Activated CD4-positive, alpha-beta T cell treated with anti-CD3 and anti-CD28 coated beads, Interleukin-2, amount 50 U/mL, for 16 hours (primary cell): ENCODE results near the gene LRP1.

ENCODE experiments used
- DNase-seq: peaks from one replicate; pipeline ENCODE4 v3.0.0-alpha.2; 2020

Gene LRP1

DNA sequence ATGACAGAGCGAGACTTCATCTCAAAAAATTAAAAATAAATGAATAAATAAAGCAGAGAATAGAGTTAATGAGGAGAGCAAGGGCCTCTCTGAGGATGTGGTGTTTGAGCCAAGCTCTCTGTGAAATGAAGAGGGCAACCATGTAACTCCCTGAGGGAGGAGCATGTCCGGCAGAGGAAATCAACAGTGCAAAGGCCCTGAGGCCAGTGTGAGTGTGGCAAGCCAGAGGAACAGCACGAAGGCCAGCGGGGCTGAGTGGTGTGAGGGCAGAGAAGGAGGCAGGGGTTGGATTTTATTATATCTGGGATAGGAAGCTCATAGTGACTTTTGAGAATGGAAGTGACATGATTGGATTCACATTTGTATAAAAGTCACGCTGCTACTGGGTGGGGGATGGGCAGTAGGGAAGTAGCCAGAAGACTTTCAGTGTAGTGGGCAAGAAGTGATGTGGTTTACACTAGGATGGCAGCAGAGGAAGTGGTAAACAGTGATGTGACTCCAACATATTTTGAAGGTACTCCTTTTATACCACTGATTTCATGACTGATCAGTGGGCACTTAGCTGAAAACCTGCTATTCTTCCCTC, 29.4 kb downstream of the LRP1 start:
- peak; percentile 16 for DNase-seq

DNA sequence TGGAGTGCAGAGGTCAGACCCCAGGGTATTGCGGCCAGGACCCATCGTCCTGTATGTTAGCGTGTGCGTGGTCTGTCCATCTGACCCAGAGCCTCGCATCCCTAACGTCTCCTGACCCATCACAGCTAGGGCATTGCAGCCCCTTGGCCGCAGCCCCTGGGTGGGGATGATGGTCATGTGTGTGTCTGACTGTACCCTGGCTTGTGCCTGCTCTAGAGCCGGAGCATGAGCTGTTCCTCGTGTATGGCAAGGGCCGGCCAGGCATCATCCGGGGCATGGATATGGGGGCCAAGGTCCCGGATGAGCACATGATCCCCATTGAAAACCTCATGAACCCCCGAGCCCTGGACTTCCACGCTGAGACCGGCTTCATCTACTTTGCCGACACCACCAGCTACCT, 29.9 kb downstream of the LRP1 start:
- no peak for DNase-seq

DNA sequence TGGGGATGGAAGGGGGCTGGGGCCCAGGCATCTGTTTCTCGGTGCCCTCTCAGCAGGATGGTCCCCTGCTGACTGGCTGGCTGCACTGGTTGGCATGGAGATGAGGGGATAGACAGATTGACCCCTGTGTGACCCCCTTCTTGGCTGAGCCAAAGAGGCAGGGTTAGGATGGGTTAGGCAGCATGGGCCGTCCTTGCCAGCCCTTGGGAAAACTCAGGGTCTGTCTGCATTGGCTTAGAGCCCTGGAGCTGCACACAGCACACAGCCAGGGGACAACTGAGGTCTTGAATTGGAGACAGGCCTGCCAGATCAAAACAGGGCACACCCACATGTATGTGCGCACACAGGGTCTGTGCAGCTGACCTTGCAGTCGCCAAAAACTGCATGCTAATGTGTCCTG, 30.4 kb downstream of the LRP1 start:
- no peak for DNase-seq

DNA sequence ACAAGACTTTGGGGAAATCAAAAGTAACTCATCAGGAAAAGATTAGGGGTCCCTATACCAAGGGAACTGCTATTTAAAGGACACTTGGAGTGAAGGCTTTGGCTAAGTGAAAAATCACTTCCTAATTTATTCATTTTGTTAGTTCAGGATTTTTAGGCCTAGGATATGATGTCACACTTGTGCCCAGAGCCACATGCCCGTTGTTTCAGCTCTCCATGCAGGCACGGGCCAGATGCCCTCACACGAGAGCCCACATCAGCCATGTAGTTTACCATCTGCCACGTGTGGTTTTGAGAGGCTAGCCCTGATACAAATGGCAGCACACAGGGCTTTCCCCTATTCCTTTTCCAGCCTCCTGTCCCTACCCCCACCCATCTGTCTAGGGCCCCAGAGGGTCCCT, 31.0 kb downstream of the LRP1 start:
- no peak for DNase-seq

DNA sequence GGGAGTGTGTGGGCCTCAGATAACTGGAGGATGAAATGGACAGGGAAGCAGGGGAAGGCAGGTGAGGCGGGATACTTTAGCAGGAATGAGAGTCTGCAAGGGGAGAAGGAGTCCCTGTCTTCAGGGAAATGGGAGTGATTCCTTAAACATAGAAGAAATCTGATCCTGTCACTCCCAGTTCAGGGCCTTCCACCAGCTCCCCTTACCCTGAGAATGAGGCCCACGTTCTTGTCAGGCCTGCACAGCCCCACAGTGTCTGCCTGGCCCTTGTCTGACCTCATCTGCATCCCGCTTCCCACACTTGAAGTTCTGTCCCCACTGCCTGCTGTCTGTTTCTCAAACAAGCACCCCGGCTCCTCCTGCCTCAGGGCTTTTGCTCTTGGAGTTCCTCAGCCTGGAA, 31.8 kb downstream of the LRP1 start:
- no peak for DNase-seq

DNA sequence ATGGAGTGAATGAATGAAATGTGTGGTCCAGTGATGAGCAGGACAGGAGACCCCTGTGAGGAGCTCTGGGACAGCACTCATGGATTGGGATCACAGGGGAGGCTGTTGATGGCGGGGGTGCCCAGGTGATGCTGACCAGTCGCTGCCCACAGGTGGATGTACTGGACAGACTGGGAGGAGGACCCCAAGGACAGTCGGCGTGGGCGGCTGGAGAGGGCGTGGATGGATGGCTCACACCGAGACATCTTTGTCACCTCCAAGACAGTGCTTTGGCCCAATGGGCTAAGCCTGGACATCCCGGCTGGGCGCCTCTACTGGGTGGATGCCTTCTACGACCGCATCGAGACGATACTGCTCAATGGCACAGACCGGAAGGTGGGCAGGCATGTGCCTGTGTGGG, 32.5 kb downstream of the LRP1 start:
- no peak for DNase-seq

DNA sequence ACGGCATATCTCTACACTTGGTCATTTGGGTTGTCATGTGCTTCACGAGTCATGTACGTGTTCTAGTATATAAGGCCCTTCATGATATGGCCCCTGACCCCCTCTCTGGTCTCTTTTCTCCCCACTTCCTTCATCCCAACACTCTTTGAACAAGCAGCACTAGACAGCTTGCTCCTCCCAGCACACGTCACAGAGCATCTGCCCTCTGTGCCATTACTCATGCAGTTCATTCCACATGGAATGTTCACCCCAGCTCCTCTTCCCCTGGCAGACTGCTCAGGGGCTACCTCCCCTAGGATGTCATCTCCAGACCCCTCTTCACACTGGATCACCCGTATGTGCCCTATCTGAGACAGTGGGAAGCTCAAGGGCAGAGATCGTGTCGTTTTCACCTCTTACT, 33.2 kb downstream of the LRP1 start:
- no peak for DNase-seq

DNA sequence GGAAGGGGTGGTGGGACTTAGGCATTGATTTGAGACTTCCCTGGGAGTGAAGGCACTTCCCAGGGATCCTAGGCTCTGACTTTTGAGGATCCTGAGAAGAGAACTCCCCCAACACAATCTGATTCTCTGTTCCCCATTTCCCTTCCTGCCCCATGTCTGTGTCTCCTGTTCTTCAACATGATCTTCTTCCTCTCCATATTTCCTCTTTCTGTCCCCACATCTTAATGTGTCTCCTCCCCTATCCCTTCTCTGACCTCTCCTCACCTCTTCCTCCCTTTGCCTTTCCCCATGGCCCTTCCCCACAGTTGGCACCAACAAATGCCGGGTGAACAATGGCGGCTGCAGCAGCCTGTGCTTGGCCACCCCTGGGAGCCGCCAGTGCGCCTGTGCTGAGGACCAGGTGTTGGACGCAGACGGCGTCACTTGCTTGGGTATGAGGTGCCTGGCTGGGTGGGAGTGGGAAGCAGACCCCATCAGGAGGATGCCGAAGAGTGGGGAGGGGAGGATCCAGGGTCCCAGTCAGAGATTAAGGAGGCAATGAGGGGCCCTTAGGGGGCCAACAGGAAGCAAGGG, 34.4 kb downstream of the LRP1 start:
- DNase-seq = no peak

DNA sequence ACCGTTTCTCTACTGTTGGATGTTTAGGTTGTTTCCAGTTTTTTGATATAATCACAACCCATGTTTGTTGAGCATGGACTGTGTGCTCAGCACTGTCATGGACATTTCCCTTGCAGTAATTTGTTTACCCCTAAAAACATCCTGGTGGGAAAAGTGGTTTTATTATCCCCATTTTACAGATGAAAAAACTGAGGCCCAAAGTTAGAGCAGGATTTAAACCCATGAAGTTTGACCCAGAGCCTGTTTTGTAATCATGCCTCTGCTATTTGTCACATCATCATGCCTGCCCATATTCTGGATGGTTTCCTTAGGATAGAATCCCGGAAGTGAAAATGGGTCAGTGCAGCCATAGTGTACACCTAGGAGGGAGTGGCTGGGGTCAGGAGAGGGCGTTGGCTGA, 36.2 kb downstream of the LRP1 start:
- DNase-seq = no peak

DNA sequence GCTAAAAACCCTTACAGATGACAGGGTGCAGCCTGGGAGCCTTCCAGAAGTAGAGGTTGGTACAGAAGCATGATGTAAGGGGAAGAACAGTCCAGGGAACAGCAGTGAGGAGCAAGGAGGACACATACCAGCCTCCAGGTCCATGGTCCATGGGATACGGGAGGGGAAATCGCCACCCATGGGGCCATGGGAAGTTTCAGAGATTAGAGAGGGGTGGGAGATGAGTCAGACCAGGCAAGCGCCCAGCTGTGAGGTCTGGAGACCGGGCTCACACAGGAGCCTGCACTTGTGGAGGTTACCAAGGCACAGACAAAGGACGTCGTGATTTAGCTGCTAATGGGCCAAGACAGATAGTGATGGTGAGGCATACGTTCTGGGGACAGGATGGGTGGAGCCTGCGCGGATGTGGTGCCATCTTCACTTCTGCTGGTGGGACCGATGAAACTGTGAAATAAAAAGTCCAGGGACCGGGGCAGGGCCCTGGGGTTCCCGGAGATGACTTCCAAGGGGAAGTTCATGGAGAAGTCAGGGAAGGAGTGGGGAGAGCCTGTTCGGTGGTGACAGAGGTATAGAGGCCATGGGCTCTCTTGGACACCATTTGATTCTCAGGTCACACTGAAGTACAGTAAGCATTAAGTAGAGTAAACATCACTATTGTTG, 36.8 kb downstream of the LRP1 start:
- no peak for DNase-seq

DNA sequence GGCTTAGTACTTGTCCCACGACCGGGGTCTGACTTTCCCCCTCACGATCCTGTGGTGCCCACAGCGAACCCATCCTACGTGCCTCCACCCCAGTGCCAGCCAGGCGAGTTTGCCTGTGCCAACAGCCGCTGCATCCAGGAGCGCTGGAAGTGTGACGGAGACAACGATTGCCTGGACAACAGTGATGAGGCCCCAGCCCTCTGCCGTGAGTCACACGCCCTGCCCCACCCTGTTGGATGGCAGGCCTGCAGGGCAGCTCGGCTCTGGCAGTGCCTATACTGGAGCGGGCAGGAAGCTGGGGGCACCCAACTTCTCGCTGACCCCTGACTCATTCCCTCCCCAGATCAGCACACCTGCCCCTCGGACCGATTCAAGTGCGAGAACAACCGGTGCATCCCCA, 37.5 kb downstream of the LRP1 start:
- DNase-seq = no peak

DNA sequence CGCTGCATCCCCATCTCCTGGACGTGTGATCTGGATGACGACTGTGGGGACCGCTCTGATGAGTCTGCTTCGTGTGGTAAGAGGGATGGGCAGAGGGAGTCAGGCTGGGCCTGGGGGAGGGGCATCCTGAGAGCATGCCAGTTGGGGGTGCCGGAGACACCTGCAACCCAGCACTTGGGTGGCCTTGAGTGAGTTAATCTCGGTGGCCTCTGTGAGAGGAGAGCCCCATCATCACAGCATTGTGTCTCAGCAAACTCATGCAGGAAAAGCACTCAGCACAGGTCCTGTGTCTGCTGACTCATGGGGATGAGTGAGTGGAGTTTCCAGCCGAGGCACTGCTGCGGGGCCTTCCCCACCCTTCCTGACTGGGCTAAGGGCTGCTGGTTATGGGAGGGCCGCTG, 38.7 kb downstream of the LRP1 start:
- DNase-seq = peak; percentile 34

DNA sequence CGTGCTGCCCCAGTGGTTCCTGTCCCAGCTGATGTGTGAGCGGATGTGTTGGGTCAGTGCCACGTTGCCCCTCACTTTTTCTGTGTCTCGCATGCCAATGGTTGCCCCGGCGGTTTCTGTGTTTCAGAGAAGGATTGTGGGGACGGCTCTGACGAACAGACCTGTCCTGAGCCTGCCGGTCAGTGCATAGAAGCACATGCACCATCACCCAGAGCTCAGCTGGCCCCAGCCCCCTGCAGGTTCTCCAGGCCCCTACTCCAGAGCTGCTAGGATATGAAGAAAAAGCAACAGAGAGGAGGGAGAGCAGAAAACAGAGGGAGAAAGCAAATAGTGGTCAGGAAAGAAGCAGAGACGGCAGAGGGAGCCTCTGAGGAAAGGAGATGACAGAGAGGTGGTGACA, 39.8 kb downstream of the LRP1 start:
- DNase-seq = no peak

DNA sequence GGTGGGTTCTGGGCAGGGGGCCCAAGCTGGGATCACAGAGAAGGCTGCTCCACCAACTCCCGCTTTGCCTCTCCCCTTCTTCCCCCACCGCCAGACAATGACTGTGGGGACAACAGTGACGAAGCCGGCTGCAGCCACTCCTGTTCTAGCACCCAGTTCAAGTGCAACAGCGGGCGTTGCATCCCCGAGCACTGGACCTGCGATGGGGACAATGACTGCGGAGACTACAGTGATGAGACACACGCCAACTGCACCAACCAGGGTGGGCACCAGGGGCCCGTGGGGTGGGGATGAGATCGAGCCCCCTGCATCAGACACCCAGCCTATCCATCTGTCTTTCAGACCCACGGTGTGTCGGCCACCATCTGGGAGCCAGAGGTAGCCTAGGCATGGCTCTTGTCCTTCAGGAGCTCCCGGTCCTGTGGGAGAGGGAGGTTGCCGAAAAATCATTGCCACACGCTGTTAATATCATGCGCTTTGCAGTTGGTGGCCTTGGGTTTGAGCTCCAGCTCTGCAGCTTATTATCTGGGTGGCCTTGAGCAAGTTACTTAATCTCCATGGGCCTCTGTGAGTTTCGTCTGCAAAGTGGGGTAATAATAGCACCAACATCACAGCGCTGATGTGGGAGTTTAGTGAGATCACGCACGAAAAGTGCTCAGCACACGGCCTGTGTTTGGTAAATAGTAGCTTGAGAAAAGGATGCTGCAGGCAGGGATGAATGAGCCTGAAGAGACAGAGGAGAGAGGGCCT, 40.9 kb downstream of the LRP1 start:
- no peak for DNase-seq

DNA sequence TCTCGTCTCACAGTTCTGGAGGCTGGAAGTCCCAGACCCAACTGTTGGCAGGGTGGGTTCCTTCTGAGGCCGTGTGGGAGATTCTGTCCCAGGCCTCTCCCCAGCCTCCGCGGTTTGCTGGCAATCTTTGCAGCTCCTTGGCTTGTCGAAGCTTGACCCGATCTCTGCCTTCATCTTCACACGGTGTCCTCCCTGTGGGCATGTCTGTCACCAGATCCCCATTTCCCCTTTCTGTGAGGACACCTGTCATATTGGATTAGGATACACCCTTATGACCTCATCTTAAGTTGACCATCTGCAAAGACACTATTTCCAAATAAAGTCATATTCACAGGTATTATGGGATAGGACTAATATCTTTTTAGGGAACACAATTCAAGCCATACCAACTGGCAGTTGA, 41.7 kb downstream of the LRP1 start:
- DNase-seq = no peak

DNA sequence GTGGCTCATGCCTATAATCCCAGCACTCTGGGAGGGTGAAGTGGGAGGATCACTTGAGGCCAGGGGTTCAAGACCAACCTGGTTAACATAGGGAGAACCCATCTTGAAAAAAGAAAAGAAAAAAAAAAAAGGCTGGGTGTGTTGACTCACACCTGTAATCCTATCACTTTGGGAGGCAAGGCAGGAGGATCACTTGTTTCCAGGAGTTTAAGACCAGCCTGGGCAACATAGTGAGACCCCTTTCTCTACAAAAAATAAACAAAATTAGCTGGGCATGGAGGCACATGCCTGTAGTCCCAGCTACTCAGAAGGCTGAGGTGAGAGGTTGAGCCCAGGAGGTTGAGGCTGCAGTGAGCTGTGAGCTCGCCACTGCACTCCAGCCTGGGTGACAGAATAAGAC, 42.1 kb downstream of the LRP1 start:
- no peak for DNase-seq

DNA sequence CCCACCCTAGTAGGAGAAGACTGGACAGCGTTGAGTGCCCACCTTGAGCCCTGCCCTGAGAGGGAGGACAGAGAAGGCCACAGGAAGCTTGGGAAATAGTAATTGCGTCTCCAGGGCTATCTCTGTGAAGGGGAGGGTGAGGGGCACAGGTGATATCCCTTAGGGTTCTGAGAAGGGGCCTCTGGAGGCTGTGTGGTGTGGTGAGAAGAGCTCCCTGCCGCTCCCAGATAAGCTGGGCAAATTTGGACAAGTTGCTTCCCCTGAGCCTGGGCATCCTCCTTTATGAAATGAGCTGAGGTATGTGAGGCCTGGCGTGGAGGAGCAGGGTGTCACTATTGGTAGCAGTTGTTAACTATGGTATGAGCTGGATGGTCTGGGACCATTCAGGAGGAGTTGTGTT, 42.6 kb downstream of the LRP1 start:
- DNase-seq = no peak

DNA sequence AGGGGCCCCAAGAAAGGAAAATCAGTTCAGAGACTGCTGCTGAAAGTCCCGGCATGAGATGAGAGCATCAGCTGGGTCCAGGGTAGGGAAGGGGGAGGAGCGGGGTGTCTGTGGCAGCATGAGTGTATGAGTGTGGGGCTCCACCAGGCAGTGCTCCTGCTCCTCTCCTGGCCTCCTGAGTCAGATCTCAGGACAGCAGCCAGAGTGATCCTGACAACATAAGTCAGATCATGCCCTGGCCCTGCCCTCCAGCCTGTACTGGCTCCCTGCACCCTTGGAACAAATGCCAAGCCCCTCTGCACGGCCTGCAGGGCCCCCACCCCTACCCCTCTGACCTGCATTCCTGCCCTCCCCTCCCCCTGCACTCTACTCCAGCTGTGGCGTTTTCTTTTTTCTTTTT, 43.4 kb downstream of the LRP1 start:
- DNase-seq = no peak

DNA sequence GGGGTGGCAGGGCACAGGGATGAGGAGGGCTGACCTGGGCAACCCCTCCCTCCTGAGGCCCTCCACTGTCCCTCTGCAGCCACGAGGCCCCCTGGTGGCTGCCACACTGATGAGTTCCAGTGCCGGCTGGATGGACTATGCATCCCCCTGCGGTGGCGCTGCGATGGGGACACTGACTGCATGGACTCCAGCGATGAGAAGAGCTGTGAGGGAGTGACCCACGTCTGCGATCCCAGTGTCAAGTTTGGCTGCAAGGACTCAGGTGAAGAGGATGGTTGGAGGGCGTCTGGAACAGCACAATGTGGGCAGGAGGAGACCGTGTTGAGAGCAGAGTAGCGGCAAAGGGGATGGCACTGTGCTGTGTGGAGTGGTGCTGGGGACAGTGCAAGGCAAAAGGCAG, 44.8 kb downstream of the LRP1 start:
- no peak for DNase-seq

DNA sequence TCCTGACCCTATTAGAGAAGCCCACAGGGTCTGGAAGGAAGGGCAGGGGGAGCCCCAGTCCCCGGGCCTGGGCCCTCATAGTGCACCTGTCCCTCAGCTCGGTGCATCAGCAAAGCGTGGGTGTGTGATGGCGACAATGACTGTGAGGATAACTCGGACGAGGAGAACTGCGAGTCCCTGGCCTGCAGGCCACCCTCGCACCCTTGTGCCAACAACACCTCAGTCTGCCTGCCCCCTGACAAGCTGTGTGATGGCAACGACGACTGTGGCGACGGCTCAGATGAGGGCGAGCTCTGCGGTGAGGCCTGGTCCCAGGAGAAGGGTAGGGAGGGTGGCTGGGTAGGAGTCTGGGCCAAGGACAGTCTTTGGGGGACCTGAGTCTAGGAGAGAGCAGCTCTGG, 45.4 kb downstream of the LRP1 start:
- DNase-seq = no peak

DNA sequence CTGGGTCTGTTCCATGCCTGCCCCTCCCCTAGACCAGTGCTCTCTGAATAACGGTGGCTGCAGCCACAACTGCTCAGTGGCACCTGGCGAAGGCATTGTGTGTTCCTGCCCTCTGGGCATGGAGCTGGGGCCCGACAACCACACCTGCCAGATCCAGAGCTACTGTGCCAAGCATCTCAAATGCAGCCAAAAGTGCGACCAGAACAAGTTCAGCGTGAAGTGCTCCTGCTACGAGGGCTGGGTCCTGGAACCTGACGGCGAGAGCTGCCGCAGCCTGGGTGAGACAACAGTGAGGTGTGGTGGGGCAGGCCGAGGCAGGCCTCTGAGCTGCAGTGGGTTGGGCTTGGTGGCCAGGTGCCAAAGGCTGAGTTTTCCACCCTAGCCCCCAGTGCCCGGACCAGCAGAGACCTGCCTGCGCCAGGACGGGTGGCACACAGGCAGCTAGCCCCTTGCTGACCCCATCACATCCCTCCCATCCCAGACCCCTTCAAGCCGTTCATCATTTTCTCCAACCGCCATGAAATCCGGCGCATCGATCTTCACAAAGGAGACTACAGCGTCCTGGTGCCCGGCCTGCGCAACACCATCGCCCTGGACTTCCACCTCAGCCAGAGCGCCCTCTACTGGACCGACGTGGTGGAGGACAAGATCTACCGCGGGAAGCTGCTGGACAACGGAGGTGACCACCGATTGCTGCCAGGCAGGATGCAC, 47.3 kb downstream of the LRP1 start:
- peak; percentile 46 for DNase-seq

DNA sequence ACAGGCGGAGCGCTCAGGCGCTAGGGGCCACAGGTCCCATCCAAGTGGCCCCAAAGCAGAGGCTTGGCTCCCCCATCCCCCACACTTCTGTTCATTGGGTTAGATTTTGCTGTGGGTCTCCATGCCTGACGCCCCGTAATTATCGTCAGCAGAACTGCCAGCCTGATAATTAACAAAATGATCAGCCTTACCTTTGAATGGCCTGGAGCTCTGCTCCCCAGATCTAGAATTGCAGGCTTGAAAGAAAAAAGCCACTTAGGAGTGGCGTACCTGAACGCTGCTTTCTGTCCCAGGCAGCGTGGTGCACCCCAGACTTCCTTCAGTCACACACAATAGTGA, 47.8 kb downstream of the LRP1 start:
- DNase-seq = no peak

DNA sequence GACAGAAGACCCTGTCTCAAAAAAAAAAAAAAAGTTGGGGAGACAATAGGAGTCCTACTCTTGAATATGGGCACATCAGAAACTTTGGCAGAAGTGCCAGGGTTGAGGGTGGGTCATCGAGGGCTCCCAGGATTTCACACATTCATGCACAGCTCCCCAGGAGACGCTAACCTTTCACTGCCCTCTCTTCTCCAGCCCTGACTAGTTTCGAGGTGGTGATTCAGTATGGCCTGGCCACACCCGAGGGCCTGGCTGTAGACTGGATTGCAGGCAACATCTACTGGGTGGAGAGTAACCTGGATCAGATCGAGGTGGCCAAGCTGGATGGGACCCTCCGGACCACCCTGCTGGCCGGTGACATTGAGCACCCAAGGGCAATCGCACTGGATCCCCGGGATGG, 48.6 kb downstream of the LRP1 start:
- DNase-seq = no peak

DNA sequence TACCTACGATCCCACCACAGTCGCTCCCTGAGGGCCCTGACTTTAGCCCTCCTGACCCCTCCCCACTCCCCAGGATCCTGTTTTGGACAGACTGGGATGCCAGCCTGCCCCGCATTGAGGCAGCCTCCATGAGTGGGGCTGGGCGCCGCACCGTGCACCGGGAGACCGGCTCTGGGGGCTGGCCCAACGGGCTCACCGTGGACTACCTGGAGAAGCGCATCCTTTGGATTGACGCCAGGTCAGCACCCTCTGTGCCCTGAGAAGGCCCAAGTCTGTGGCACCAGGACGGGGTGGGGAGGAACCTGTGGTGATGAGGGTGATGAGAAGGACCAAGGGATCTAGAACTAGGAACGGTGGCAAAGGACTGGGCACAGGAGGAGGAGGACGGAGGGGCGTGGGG, 49.1 kb downstream of the LRP1 start:
- DNase-seq = no peak
